ENCODE measurements around the gene PARM1. TPM values are rescaled to one million over a fixed set of nuclear protein-coding genes. Genes with fewer than 3 reads are reported as not detected.

PARM1 gene
- polyA plus RNA-seq, 1 donor from 2014 or later: 37.0 TPM

DNA sequence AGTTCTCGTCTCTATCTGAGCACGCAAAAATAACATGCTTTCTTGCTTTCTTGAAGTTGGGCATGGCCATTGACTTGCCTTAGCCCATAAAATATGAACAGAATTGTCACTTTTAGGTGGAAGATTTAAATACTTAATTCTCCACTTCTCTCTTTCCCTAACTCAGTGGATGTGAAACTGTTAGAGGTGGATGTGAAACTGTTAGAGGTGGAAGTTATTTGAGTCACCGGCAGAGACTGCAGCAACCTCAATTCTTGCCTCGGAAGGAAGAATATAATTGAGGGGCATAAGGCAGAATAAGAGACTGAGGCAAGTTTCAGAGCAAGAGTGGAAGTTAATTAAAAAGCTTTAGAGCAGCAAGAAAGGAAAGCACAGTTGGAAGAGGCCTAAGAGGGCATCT is 2.8 kb upstream of the PARM1 start:
- Mint-ChIP-seq H3K9me3 (no peaks in the 10 kb centered on the region), H3K4me3 (peak overlapping the region in 3 of 4 donors; percentile 2 to 67 (median 13)), H3K36me3 (peaks cover 7% of the 10 kb centered on the region), H3K4me1 (peaks cover 22 to 29% (median 23%) of the 10 kb centered on the region in 3 donors), H3K27ac (peak overlapping the region in 1 of 3 donors; percentile 2), H3K27me3 (peaks cover 4% of the 10 kb centered on the region)

DNA sequence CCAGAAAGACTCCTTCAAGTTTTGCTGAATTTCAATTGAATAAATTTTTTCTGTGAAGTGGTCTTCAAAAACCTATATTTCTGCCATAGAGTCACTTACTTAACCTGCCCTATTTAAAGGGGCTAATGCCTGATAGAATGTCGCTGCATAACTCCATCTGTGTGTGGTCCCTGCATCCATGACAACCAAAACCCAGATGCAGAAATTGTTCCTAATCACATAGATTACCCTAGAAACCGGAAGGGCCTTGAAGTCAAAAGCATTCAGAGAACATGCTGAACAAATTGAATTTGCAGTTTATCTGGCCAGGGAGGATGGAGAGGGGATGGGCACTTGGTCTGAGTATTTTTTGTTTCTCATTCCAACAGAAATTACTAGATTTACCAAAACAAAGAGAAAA is 1.5 kb upstream of the PARM1 start:
- H3K4me1 Mint-ChIP-seq: peaks cover 22 to 29% (median 25%) of the 10 kb centered on the region in 3 donors
- no peaks in the 10 kb centered on the region for H3K9me3 Mint-ChIP-seq
- no peak overlapping the region for H3K27ac Mint-ChIP-seq
- peaks cover 5% of the 10 kb centered on the region for H3K36me3 Mint-ChIP-seq
- H3K4me3 Mint-ChIP-seq: peak overlapping the region in 3 of 4 donors; percentile 57 to 99 (median 69)
- H3K27me3 Mint-ChIP-seq: peaks cover 4% of the 10 kb centered on the region

DNA sequence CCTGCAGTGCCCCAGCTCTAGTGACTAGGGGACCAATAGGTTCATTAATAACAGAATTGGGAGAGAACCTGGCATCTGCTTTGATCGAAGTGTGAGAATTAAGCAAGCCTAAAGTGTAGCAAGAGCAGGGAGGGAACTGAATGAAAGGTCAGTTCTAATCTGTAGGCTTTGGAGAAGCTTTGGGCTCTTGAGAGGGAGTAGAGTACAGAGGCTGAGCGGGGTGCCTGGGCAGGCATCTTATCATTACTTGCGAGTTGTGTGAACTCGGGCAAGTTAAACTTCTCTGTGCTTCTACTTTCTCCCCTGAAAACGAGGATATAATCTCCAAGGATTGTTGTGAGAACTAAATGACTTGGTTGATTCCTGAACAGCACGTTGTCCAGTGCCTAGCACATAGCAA is 906 bp upstream of the PARM1 start:
- H3K27me3 Mint-ChIP-seq: peaks cover 4% of the 10 kb centered on the region
- H3K9me3 Mint-ChIP-seq: no peaks in the 10 kb centered on the region
- peaks cover 26 to 29% (median 29%) of the 10 kb centered on the region in 3 donors for H3K4me1 Mint-ChIP-seq

GRCh38 chr4:74933562-74934015 is 673 bp downstream of the PARM1 start:
- Mint-ChIP-seq H3K4me3 (peak overlapping the region; percentile 95 to 99 (median 99)), H3K36me3 (peaks cover 8% of the 10 kb centered on the region), H3K4me1 (peaks cover 26 to 34% (median 29%) of the 10 kb centered on the region in 3 donors), H3K27me3 (peaks cover 4% of the 10 kb centered on the region), H3K9me3 (no peaks in the 10 kb centered on the region), H3K27ac (peak overlapping the region; percentile 93 to 99 (median 96))

More for the DNA sequence above, 906 bp upstream of the PARM1 start:
- Mint-ChIP-seq H3K36me3 (peaks cover 8% of the 10 kb centered on the region), H3K4me3 (peak overlapping the region in 2 of 4 donors; percentile 69 to 99), H3K27ac (no peak overlapping the region)

- Mint-ChIP-seq H3K27me3 (peaks cover 4% of the 10 kb centered on the region), H3K4me3 (peak overlapping the region; percentile 95 to 99 (median 99)), H3K27ac (peak overlapping the region; percentile 72 to 99 (median 93)), H3K36me3 (peaks cover 8% of the 10 kb centered on the region), H3K9me3 (no peaks in the 10 kb centered on the region), H3K4me1 (peaks cover 26 to 34% (median 28%) of the 10 kb centered on the region in 3 donors)
Observed at GRCh38 chr4:74934016-74934831, 1.3 kb downstream of the PARM1 start.

DNA sequence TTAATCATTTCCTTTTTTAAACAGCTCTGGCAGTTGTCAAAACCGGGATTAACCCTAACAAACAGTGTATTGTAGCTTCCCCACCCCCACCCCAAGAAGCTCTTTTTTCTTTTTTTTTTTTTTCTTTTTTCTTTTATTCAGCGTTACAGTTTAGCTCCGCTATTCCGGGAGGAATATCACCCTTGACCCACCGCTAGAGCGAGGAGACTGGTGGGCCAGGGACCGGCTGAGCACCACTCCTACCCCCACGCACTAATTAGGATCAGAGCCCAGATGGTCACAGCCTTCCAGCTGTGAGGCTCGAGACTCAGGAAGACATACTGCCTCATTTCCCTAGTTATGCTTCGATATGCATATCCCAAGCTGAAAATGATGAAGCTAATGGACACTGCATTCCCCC is 2.0 kb downstream of the PARM1 start:
- Mint-ChIP-seq H3K4me1 (peaks cover 26 to 31% (median 26%) of the 10 kb centered on the region in 3 donors), H3K27me3 (peaks cover 4% of the 10 kb centered on the region), H3K36me3 (peaks cover 8% of the 10 kb centered on the region), H3K4me3 (peak overlapping the region; percentile 95 to 99 (median 99)), H3K9me3 (no peaks in the 10 kb centered on the region), H3K27ac (peak overlapping the region in 2 of 3 donors; percentile 72 to 93)

DNA sequence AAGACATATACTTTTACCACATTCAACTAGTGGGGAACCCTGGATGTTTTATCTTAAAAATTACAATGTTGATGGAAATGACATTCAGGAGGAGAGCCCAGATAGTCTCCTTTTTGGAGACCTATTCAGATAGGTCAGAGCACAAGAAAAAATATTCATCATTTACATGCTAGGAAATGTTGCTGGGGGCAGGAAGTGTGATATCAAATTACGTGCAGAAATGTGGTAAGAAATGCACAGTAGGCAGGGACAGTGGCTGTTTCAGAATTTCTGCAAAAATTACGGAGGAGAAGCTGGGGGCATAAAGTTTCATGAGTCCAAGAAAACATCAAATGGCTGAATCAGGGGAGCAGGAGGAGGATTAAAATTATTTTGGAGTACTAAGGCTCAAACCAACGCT is 8.2 kb downstream of the PARM1 start:
- Mint-ChIP-seq H3K27me3 (no peaks in the 10 kb centered on the region), H3K9me3 (no peaks in the 10 kb centered on the region), H3K27ac (no peak overlapping the region), H3K4me3 (no peak overlapping the region), H3K4me1 (peaks cover 11 to 28% (median 19%) of the 10 kb centered on the region in 3 donors), H3K36me3 (peaks cover 9% of the 10 kb centered on the region)

- no peak overlapping the region for H3K4me3 Mint-ChIP-seq
- H3K36me3 Mint-ChIP-seq: peaks cover 7% of the 10 kb centered on the region
- H3K4me1 Mint-ChIP-seq: peaks cover 11 to 21% (median 15%) of the 10 kb centered on the region in 3 donors
- H3K27ac Mint-ChIP-seq: no peak overlapping the region
- no peaks in the 10 kb centered on the region for H3K27me3 Mint-ChIP-seq
- H3K9me3 Mint-ChIP-seq: no peaks in the 10 kb centered on the region
Observed at GRCh38 chr4:74942251-74942917, 9.5 kb downstream of the PARM1 start.

DNA sequence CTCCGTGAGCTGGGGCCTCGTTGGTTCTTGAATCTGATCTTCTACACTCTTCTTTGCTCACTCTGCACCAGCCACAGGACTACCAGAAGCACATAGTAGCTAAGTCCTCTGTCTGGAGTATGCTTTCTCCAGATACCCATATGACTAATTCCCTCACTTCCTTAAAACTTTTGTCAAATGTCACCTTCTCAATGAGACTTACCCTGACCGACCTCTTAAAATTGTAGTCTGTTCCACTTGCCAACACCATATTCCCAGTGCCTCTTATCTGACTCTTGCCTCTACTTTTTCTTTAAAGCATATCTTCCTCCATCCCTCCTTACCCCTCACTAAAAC is 10.0 kb downstream of the PARM1 start:
- Mint-ChIP-seq H3K4me3 (no peak overlapping the region), H3K36me3 (peaks cover 7% of the 10 kb centered on the region), H3K27ac (no peak overlapping the region), H3K4me1 (peaks cover 11 to 21% (median 18%) of the 10 kb centered on the region in 3 donors), H3K27me3 (no peaks in the 10 kb centered on the region), H3K9me3 (no peaks in the 10 kb centered on the region)

GRCh38 chr4:74944354-74944793 is 11.5 kb downstream of the PARM1 start:
- Mint-ChIP-seq H3K36me3 (peaks cover 7% of the 10 kb centered on the region), H3K27me3 (no peaks in the 10 kb centered on the region), H3K4me3 (no peak overlapping the region), H3K4me1 (peaks cover 11 to 23% (median 22%) of the 10 kb centered on the region in 3 donors), H3K27ac (no peak overlapping the region), H3K9me3 (no peaks in the 10 kb centered on the region)

- H3K9me3 Mint-ChIP-seq: no peaks in the 10 kb centered on the region
- no peaks in the 10 kb centered on the region for H3K27me3 Mint-ChIP-seq
- peaks cover 12 to 19% (median 17%) of the 10 kb centered on the region in 3 donors for H3K4me1 Mint-ChIP-seq
- no peak overlapping the region for H3K27ac Mint-ChIP-seq
- peaks cover 9% of the 10 kb centered on the region for H3K36me3 Mint-ChIP-seq
- H3K4me3 Mint-ChIP-seq: no peak overlapping the region
Observed at GRCh38 chr4:74946196-74946595, 13.3 kb downstream of the PARM1 start.

- Mint-ChIP-seq H3K4me1 (peaks cover 15 to 17% (median 17%) of the 10 kb centered on the region in 3 donors), H3K27me3 (no peaks in the 10 kb centered on the region), H3K9me3 (no peaks in the 10 kb centered on the region), H3K27ac (no peak overlapping the region), H3K4me3 (no peak overlapping the region), H3K36me3 (peaks cover 6% of the 10 kb centered on the region)
Observed at GRCh38 chr4:74947798-74948197, 14.9 kb downstream of the PARM1 start.

DNA sequence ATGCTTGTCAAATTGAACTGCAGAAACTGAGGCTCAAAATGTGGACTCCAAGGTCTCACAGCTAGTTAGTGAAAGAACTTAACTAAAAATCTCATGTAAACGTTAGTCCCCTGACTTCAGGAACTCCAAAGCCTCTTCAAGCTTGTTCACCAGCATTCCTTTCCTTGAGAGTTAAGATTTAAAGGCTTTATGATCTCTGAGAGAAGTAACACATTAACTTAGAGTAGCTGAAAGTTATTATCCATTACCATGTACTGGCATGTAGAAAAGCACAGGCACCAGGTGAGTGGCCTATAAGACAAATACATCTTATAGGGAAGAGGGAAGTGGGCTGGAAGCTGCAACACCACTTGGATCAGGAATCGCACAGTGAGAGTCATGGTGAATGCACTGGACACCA is 15.3 kb downstream of the PARM1 start:
- H3K4me3 Mint-ChIP-seq: no peak overlapping the region
- H3K4me1 Mint-ChIP-seq: peaks cover 13 to 15% (median 14%) of the 10 kb centered on the region in 3 donors
- peaks cover 3% of the 10 kb centered on the region for H3K36me3 Mint-ChIP-seq
- H3K9me3 Mint-ChIP-seq: no peaks in the 10 kb centered on the region
- no peaks in the 10 kb centered on the region for H3K27me3 Mint-ChIP-seq
- no peak overlapping the region for H3K27ac Mint-ChIP-seq

DNA sequence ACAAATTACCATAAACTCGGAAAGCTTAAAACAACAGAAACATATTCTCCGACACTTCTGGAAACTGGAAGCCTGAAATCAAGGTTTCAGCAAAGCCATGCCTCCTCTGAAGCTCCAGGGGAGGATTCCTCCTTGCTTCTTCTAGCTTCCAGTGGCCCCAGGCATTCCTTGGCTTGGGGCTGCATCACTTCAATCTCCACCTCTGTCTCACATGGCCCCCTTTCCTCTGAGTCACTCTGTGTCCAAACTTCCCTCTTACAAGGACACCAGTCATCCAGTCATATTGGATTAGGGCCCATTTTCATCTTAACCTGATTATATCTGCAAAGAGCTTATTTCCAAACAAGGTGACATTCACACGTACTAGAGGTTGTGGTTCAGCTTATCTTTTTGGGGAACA is 17.3 kb downstream of the PARM1 start:
- no peaks in the 10 kb centered on the region for H3K27me3 Mint-ChIP-seq
- H3K36me3 Mint-ChIP-seq: peaks cover 6% of the 10 kb centered on the region
- H3K27ac Mint-ChIP-seq: peak overlapping the region in 2 of 3 donors; percentile 36 to 48
- no peak overlapping the region for H3K4me3 Mint-ChIP-seq
- no peaks in the 10 kb centered on the region for H3K9me3 Mint-ChIP-seq
- peaks cover 12 to 22% (median 16%) of the 10 kb centered on the region in 3 donors for H3K4me1 Mint-ChIP-seq

GRCh38 chr4:74950882-74951281 is 18.0 kb downstream of the PARM1 start:
- no peaks in the 10 kb centered on the region for H3K27me3 Mint-ChIP-seq
- H3K4me1 Mint-ChIP-seq: peaks cover 12 to 27% (median 16%) of the 10 kb centered on the region in 3 donors
- H3K9me3 Mint-ChIP-seq: no peaks in the 10 kb centered on the region
- H3K27ac Mint-ChIP-seq: no peak overlapping the region
- H3K4me3 Mint-ChIP-seq: no peak overlapping the region
- H3K36me3 Mint-ChIP-seq: peaks cover 9% of the 10 kb centered on the region

Data from IgD-negative memory B cell (primary cell).